Measurements from ENCODE around the gene TDRD1.

The TDRD1 gene

DNA sequence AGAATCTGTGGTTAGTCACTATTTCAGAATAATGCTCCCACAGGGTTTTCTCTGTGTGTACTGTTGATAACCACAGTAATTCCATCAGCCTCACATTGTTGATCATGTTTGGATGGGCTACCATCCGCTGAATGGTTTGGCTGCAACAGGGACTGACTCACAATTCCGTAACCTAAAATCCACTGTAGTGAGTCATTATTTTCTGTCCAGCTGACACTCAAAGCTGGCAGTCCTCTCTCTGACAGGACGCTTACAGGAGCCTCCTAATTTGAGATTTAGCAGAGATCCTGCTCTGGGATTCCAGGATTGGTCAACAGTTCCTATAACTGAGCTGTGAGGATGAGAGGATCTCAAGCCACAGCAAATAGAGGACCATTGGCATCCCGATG, 92.6 kb downstream of the TDRD1 start:
- H3K27ac ChIP-seq = peak overlapping the region; percentile 75
- peak; percentile 94 for DNase-seq (ENCODE audit: low spot score)
- ChIA-PET CTCF (interaction anchor here (0.6 to 1.3 kb wide), 6 partner anchors 9 to 413 kb away, joined by 3 to 7 read pairs (median 4); partner anchors contain the start of gene VWA2), POLR2A (ENCODE audit: low non-redundant PET) (no interaction called here)
- TF ChIP-seq, protein P1, sequence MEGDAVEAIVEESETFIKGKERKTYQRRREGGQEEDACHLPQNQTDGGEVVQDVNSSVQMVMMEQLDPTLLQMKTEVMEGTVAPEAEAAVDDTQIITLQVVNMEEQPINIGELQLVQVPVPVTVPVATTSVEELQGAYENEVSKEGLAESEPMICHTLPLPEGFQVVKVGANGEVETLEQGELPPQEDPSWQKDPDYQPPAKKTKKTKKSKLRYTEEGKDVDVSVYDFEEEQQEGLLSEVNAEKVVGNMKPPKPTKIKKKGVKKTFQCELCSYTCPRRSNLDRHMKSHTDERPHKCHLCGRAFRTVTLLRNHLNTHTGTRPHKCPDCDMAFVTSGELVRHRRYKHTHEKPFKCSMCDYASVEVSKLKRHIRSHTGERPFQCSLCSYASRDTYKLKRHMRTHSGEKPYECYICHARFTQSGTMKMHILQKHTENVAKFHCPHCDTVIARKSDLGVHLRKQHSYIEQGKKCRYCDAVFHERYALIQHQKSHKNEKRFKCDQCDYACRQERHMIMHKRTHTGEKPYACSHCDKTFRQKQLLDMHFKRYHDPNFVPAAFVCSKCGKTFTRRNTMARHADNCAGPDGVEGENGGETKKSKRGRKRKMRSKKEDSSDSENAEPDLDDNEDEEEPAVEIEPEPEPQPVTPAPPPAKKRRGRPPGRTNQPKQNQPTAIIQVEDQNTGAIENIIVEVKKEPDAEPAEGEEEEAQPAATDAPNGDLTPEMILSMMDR (conservative IDR thresholded peaks at IDR 0.05; ENCODE audit: low read depth) = no peak

DNA sequence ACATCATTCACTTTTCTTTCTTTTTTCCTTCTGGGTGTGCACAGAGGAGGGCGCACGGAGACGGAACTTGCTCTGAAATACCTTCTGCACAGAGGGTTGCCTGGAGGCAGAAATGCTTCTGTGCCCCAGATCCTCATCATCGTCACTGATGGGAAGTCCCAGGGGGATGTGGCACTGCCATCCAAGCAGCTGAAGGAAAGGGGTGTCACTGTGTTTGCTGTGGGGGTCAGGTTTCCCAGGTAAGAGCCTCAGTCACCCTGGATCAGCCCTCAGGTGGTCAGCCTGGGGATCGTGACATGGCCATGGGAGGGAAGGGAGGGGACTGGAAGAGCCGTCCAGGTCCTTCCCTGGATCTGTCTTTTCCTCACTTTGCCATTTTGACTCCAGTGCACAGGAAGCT, 93.5 kb downstream of the TDRD1 start:
- POLR2A ChIA-PET (ENCODE audit: low non-redundant PET) = no interaction called here
- H3K27ac ChIP-seq = no peak overlapping the region
- TF ChIP-seq, protein P1 (conservative IDR thresholded peaks at IDR 0.05; ENCODE audit: low read depth) = no peak
- CTCF ChIA-PET = no interaction called here
- DNase-seq (ENCODE audit: low spot score) = no peak

DNA sequence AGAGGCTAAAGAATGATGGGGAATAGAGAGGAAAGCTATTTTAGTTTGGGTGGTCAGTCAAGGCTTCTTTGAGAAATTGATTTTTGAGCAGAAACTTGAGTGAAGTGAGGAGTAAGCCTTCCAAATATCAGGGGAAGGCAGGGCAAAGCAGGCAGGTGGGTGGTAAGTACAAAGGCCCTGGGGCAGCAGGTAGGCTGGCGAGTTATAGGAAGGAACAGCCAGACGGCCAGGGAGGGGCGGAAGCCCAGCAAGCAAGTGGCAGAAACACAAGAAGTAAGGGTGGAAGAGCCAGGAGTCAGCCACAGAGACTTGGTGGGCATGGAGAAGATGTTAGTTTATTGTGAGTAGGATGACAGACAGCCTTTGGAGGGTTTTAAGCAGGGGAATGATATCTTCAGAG, 94.8 kb downstream of the TDRD1 start:
- no peak for DNase-seq (ENCODE audit: low spot score)
- CTCF ChIA-PET = interaction anchor here (0.6 kb wide), 1 partner anchor 22 kb away, joined by 3 read pairs; no protein-coding TSS in a partner anchor
- POLR2A ChIA-PET (ENCODE audit: low non-redundant PET) = no interaction called here
- TF ChIP-seq, protein P1 (conservative IDR thresholded peaks at IDR 0.05; ENCODE audit: low read depth) = no peak
- H3K27ac ChIP-seq = no peak overlapping the region

DNA sequence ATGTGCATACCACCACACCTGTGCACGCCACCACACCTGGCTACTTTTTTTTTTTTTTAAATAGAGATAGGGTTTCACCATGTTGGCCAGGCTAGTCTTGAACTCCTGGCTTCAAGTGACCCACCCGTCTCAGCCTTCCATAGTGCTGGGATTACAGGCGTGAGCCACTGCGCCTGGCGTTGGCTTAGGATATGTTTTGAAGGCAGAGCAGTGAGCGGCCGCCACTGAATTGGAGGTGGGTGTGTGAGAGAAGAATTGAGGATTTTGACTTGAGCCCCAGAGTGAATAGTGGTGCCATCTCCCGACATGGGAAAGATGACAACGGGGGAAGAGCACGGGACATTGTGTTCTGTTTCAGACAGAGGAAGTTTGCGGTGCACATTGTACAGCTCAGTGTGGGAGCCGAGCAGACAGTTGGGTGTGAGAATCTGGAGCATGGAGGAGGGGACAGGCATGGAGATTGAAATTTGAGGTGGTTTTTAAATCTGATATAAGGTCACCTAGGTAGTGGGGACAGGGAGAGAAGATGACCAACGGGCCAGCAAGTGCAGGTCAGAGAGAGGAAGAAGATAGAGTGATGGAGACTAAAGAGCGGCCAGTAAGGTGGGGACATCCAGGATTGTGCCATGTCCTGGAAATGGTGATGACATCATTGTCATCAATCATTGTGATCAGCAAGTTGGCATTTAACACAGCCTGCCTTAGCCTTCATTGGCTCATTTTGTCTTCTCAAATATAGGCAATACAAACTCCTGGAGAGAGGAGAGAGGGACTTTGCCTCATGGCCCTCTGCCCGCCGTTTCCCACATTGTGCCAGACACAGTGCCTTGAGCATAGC, 95.7 kb downstream of the TDRD1 start:
- CTCF ChIA-PET = interaction anchor here (0.6 kb wide), 1 partner anchor 95 kb away, joined by 4 read pairs; no protein-coding TSS in a partner anchor
- POLR2A ChIA-PET (ENCODE audit: low non-redundant PET) = no interaction called here
- no peak overlapping the region for H3K27ac ChIP-seq
- no peak for DNase-seq (ENCODE audit: low spot score)
- TF ChIP-seq, protein P1 (conservative IDR thresholded peaks at IDR 0.05; ENCODE audit: low read depth) = no peak

DNA sequence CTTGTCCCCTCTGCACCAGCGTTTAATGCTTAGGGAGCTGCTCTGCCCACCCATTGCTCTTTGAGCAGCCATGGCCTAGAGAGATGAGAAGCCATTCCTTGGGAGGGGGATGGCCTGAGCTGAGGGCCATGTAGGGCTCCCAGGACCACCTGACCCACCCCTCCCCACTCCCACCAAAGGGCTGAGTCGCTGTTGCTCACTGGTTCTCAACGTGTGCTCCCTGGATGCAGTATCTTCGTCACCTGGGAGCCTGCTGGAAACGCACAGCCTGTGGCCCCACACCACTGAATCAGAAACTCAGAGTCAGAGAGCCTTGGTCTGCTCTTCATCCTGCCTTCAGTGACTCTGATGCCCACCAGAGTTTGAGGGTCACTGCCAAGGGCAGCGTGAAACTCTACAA, 96.9 kb downstream of the TDRD1 start:
- DNase-seq (ENCODE audit: low spot score) = no peak
- no peak overlapping the region for H3K27ac ChIP-seq
- CTCF ChIA-PET = interaction anchor here (0.5 to 0.7 kb wide), 2 partner anchors 38 to 312 kb away, joined by 3 to 4 read pairs; no protein-coding TSS in a partner anchor
- TF ChIP-seq, protein P1 (conservative IDR thresholded peaks at IDR 0.05; ENCODE audit: low read depth) = no peak
- POLR2A ChIA-PET (ENCODE audit: low non-redundant PET) = no interaction called here

DNA sequence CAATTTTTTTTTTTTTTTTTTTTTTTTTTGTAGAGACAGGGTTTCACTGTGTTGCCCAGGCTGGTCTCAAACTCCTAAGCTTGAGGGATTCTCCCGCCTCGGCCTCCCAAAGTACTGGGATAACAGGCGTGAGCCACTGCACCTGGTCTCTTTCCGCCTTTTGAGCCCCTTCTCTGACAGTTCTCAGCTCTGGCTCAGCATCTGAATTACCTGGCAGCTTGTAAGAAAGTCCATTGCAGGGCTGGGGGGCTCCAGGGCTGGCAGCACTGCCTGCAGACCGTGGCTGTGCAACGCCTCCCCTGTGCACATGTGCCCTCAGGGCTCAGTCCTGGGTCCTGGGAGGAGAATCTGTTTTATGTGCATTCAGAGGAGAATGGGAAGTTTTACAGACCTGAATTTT, 97.5 kb downstream of the TDRD1 start:
- no peak for DNase-seq (ENCODE audit: low spot score)
- ChIA-PET POLR2A (ENCODE audit: low non-redundant PET) (no interaction called here), CTCF (interaction anchor here (0.7 kb wide), 1 partner anchor 313 kb away, joined by 3 read pairs; no protein-coding TSS in a partner anchor)
- H3K27ac ChIP-seq = no peak overlapping the region
- TF ChIP-seq, protein P1 (conservative IDR thresholded peaks at IDR 0.05; ENCODE audit: low read depth) = no peak

All from RWPE1 (cell line).